Bronchial epithelial cell (primary cell): Measurements from ENCODE around the gene SLC7A10. TPM values are rescaled to one million over a fixed set of nuclear protein-coding genes. Genes with fewer than 3 reads are reported as not detected.

Experiments used
- DNase-seq: peaks from one replicate; pipeline ENCODE4 v3.0.0-alpha.2; 2010; ENCODE audit warnings: low read depth
- FAIRE-seq: peaks from 2 replicates; lab custom pipeline; 2011; peaks lifted over from hg19 to GRCh38; lab: Jason Lieb, UNC
- H3K27me3 ChIP-seq: 2 replicates; pipeline ENCODE4 v1.5.1; 2011; ENCODE audit warnings: low read length; ENCODE audit not compliant: control insufficient read depth, insufficient read depth
- H3K36me3 ChIP-seq: 2 replicates; pipeline ENCODE4 v1.5.1; 2011; ENCODE audit warnings: low read length; ENCODE audit not compliant: control insufficient read depth, insufficient read depth
- H3K4me3 ChIP-seq: 2 replicates; pipeline ENCODE4 v1.5.1; 2011; ENCODE audit warnings: mild to moderate bottlenecking, low read depth, low read length, control low read depth
- CTCF ChIP-seq: IDR thresholded peaks from 2 replicates; pipeline ENCODE4 v1.5.1; 2011; ENCODE audit warnings: mild to moderate bottlenecking, moderate library complexity, low read length, control low read depth, inconsistent platforms; ENCODE audit not compliant: insufficient read depth, severe bottlenecking
- total RNA-seq: library from RNA; depleted of rRNA; stranded (reverse); fragments of >200 nt; gene quantifications from 2 replicates; pipeline ENCODE4 v1.2.1, GENCODE V29; 2014

Gene SLC7A10
- total RNA-seq, 1 donor from 2014 or later = not detected

GRCh38 chr19:33248553-33248953 lies 22.9 kb upstream of the SLC7A10 start:
- FAIRE-seq = no peak
- no peak for DNase-seq
- H3K27me3 ChIP-seq = no peaks in the 10 kb centered on the region
- no peak overlapping the region for H3K4me3 ChIP-seq
- H3K36me3 ChIP-seq = no peaks in the 10 kb centered on the region
- TF ChIP-seq CTCF = no peak

- Histone ChIP-seq H3K27me3 (no peaks in the 10 kb centered on the region), H3K4me3 (no peak overlapping the region), H3K36me3 (no peaks in the 10 kb centered on the region)
- FAIRE-seq (no peak), DNase-seq (no peak)
- no peak for TF ChIP-seq CTCF
Observed at GRCh38 chr19:33248104-33248503, 22.5 kb upstream of the SLC7A10 start.

DNA sequence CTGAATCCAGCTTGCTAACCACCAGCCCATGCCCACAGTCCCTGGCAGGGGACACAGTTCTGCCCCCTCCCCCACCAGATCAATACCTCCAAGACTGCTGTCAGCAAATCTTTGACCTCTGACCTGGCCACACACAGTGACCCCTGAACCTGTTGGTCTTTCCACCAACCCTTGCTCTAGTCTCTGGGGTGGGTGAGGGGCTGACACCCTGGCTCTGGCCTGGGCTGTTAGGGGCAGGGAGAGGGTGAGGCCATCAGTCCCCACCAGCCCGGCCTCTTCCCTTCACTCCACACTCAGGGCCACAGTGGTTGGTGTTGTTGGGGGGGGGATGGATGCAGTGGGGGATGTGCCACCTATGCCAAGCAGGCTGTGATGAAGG lies 21.8 kb upstream of the SLC7A10 start:
- Histone ChIP-seq H3K27me3 (no peaks in the 10 kb centered on the region), H3K36me3 (no peaks in the 10 kb centered on the region), H3K4me3 (no peak overlapping the region)
- no peak for DNase-seq
- no peak for TF ChIP-seq CTCF
- no peak for FAIRE-seq

DNA sequence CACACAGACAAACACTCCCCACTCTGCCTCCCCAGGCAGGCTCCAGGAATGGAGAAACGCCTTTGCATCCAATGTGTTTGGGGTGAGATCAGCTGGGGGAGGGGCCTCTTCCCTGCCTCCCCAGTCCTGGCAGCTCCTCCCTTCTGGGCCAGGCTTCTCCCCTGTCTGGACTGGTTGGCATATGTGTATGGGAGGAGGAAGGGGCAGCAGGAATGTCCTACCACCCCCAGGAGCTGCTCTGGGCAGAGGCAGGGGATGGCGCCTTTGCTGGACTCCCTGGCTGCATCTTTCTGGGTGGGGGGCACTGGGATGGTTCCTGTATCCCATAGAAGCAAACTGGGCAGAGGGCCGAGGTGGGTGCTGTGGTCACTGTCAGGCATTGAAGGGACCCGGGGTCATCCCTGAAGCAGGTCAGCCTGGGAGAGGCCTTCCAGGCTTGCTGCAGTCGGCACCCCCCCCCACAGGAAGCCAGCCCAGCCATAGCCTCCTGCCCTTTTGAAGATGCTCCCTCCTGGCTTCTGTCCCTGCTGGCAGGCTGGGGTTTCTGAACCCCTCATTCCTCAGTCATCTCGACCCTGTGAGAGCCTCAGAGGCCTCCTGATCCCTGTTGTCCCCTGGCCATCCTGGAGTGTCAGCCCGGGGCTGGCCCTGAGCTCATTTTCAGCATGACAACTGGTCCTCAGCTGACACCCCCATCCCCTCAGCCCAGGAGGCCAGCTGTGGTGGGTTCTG lies 21.2 kb upstream of the SLC7A10 start:
- DNase-seq (no peak), FAIRE-seq (no peak)
- TF ChIP-seq CTCF = no peak
- Histone ChIP-seq H3K36me3 (no peaks in the 10 kb centered on the region), H3K4me3 (no peak overlapping the region), H3K27me3 (no peaks in the 10 kb centered on the region)

DNA sequence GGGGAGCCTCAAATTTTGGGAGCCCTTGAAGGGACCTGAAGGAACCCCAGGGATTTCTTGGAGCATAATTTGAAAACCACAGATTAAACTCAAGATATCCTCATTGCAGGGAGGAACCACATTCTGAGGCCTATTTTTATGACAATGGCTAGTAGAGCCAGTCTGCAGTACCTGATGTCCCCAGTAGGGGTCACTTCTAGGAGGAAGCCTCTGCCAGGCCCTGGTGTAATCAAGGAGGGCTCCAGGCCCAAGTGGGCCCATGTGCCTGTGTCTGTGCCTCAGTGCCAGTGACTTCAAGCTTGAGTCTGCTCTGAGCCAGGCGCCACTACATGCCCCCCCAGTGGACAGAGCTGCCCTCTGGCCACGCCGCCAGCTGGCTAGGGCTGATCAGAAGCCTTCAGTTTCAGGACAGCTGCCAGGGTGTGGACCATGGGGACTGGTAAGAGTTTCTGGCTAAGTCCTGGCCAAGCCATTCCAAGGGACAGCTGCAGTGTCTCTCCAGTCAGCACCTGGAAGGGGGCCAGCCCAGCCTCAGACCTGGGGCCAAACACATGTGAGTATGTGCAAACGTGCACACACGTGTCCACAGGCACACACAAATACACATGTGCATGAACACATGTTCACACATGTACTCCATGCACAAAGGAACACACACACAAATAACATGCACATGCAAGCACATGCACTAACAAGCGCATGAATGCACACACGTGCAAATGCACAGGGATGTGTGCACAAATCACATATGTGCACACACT lies 20.5 kb upstream of the SLC7A10 start:
- Histone ChIP-seq H3K4me3 (no peak overlapping the region), H3K36me3 (no peaks in the 10 kb centered on the region), H3K27me3 (no peaks in the 10 kb centered on the region)
- DNase-seq (no peak), FAIRE-seq (no peak)
- TF ChIP-seq CTCF = peak; percentile 64
